Tibial nerve (tissue), 4 donors: ENCODE measurements around the gene PTPRM. TPM values are rescaled to one million over a fixed set of nuclear protein-coding genes. Genes with fewer than 3 reads are reported as not detected.

Experiments
- DNase-seq, 2 donors: peaks; one replicate each; pipeline ENCODE4 v3.0.0-alpha.2; 2019; ENCODE audit warnings: low spot score in 2 of 2
- H3K27ac ChIP-seq, 4 donors: fragments of 200-600 bp; sonication (generic) in 3 of 4; one replicate each; pipeline ENCODE4 v1.5.1; 2017 to 2019; ENCODE audit warnings: mild to moderate bottlenecking in 1 of 4
- H3K27me3 ChIP-seq, 2 donors: fragments of 200-600 bp; sonication (generic) in 1 of 2; one replicate each; pipeline versions ENCODE4 v1.5.1 to v1.6.0; 2017 to 2019
- H3K36me3 ChIP-seq, 3 donors: fragments of 200-600 bp; sonication (generic); one replicate each; pipeline ENCODE4 v1.5.1; 2018 to 2019
- H3K4me1 ChIP-seq, 4 donors: fragments of 200-600 bp; sonication (generic) in 3 of 4; one replicate each; pipeline ENCODE4 v1.5.1; 2017 to 2019
- H3K4me3 ChIP-seq, 4 donors: fragments of 200-600 bp; sonication (generic) in 3 of 4; one replicate each; pipeline ENCODE4 v1.5.1; 2017 to 2019; ENCODE audit warnings: mild to moderate bottlenecking in 1 of 4, moderate library complexity in 1 of 4
- H3K9me3 ChIP-seq, 4 donors: fragments of 200-600 bp; sonication (generic) in 3 of 4; one replicate each; pipeline ENCODE4 v1.5.1; 2017 to 2019
- EP300 ChIP-seq, 2 donors: sonication (generic); formaldehyde crosslinking; IDR thresholded peaks; one replicate each; pipeline ENCODE4 v1.6.1; 2017; ENCODE audit warnings: antibody characterized with exemption in 2 of 2, mild to moderate bottlenecking in 1 of 2
- POLR2A ChIP-seq, 2 donors: fragments of 450-650 bp; IDR thresholded peaks; one replicate each; pipeline ENCODE4 v1.6.1; 2017; ENCODE audit warnings: antibody characterized with exemption in 2 of 2, mild to moderate bottlenecking in 2 of 2, moderate library complexity in 2 of 2
- WGBS, 2 donors: methylation state at CpG; one replicate each; pipeline ENCODE4 v1.1.5; 2018; 5-methylcytosine and 5-hydroxymethylcytosine counted together
- total RNA-seq, 4 donors: library from RNA; depleted of rRNA; stranded (reverse); fragments of >200 nt; gene quantifications; one replicate each; pipeline ENCODE4 v1.1.0, GENCODE V29; 2016
- TF ChIP-seq, protein P1 (sequence below), 5 experiments: fragments of 200-600 bp in 3 of 5; fragments of 450-650 bp in 2 of 5; sonication (generic) in 3 of 5; IDR thresholded peaks; one replicate each; pipeline ENCODE4 v1.5.1; 2016 to 2019; ENCODE audit warnings: antibody characterized with exemption in 5 of 5, mild to moderate bottlenecking in 3 of 5, moderate library complexity in 2 of 5

PTPRM gene
- total RNA-seq, 4 donors from 2014 or later = 62.2 to 92.4 (median 80.7) TPM

DNA sequence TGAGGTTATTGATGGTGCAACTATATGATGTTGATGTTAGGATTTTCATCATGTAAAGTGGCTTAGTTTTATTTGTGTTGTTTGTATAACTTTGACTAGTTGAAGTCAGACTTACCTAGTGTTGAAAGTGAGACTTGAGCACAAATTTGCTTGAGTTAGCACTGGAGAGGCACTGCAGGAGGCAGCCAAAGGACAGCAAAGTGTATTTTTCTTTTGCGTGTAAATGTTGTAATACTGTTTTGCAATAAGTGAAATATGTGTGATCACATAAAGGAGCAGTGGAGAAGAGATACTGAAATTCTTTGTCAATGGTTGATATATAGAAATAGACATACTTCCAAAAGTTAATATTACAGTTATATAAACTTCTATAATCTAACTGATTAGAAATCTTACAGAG is 710.2 kb downstream of the PTPRM start:
- H3K27ac ChIP-seq = no peak overlapping the region
- no peak for DNase-seq
- no peaks in the 10 kb centered on the region for H3K9me3 ChIP-seq
- TF ChIP-seq POLR2A (IDR thresholded peaks at IDR 0.05) = no peak
- no peak for TF ChIP-seq EP300 (IDR thresholded peaks at IDR 0.05)
- TF ChIP-seq, protein P1, sequence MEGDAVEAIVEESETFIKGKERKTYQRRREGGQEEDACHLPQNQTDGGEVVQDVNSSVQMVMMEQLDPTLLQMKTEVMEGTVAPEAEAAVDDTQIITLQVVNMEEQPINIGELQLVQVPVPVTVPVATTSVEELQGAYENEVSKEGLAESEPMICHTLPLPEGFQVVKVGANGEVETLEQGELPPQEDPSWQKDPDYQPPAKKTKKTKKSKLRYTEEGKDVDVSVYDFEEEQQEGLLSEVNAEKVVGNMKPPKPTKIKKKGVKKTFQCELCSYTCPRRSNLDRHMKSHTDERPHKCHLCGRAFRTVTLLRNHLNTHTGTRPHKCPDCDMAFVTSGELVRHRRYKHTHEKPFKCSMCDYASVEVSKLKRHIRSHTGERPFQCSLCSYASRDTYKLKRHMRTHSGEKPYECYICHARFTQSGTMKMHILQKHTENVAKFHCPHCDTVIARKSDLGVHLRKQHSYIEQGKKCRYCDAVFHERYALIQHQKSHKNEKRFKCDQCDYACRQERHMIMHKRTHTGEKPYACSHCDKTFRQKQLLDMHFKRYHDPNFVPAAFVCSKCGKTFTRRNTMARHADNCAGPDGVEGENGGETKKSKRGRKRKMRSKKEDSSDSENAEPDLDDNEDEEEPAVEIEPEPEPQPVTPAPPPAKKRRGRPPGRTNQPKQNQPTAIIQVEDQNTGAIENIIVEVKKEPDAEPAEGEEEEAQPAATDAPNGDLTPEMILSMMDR (IDR thresholded peaks at IDR 0.05) = no peak
- H3K4me3 ChIP-seq = no peak overlapping the region
- WGBS, 2 donors = 32 to 83% methylated on average over 1 of the region's 1 CpG
- H3K27me3 ChIP-seq = no peaks in the 10 kb centered on the region
- no peaks in the 10 kb centered on the region for H3K36me3 ChIP-seq
- H3K4me1 ChIP-seq = no peaks in the 10 kb centered on the region

DNA sequence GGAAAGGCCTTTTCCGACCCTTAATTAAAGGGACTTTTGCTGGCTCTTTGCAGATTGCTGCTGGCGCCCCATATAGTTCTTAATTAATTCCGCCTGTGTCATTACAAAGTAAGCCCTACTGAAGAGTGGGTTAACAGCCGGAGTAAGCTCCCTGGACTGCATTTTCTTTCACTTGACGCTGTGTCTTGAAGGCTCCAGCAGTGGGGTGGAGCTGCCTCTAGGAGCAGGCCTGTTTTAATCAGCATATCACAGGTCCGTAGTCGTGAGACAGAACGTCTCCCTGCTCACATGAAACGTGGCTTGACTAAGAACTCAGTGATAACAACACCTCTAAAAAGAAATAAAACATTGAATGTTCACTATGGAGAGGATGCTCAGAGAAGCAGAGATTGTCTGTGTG is 712.2 kb downstream of the PTPRM start:
- Histone ChIP-seq H3K4me3 (no peak overlapping the region), H3K9me3 (no peaks in the 10 kb centered on the region), H3K36me3 (no peaks in the 10 kb centered on the region), H3K27ac (no peak overlapping the region), H3K4me1 (peaks cover 0 to 3% (median 0%) of the 10 kb centered on the region in 4 donors), H3K27me3 (no peaks in the 10 kb centered on the region)
- 64 to 71% methylated on average over 9 of the region's 9 CpGs for WGBS, 2 donors
- no peak for DNase-seq
- TF ChIP-seq EP300 (IDR thresholded peaks at IDR 0.05) (no peak), POLR2A (IDR thresholded peaks at IDR 0.05) (no peak)
- TF ChIP-seq, protein P1 (IDR thresholded peaks at IDR 0.05) = no peak

DNA sequence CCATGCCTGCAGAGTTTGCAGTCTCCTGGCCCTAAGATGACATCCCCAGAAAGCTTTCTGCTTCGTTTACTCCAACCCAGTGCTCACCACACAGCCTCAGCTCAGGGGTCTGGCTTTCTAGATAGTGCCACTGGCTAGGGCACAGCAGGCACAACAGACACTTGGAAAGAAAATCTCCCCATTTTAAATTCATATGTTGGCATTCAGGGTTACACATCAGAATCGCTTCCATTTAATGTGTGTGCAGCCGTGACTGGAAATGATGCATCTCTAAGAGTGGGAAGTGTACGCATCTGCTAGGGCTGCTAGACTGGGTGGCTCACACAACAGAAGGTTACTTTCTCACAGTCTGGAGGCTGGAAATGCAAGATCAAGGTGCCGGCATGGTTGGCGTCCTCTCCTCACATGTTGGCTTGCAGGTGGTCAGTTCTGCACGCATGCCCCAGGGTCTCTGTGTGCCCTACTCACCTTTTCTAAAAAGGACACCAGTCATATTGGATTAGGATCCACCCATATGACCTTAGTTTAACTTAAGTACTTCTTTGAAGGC is 712.7 kb downstream of the PTPRM start:
- H3K9me3 ChIP-seq = no peaks in the 10 kb centered on the region
- H3K36me3 ChIP-seq = no peaks in the 10 kb centered on the region
- H3K27ac ChIP-seq = no peak overlapping the region
- TF ChIP-seq EP300 (IDR thresholded peaks at IDR 0.05) (no peak), POLR2A (IDR thresholded peaks at IDR 0.05) (no peak)
- TF ChIP-seq, protein P1 (IDR thresholded peaks at IDR 0.05) = no peak
- WGBS, 2 donors = 87 to 94% methylated on average over 7 of the region's 7 CpGs
- H3K4me1 ChIP-seq = peaks cover 0 to 3% (median 0%) of the 10 kb centered on the region in 4 donors
- no peak for DNase-seq
- no peaks in the 10 kb centered on the region for H3K27me3 ChIP-seq
- no peak overlapping the region for H3K4me3 ChIP-seq

DNA sequence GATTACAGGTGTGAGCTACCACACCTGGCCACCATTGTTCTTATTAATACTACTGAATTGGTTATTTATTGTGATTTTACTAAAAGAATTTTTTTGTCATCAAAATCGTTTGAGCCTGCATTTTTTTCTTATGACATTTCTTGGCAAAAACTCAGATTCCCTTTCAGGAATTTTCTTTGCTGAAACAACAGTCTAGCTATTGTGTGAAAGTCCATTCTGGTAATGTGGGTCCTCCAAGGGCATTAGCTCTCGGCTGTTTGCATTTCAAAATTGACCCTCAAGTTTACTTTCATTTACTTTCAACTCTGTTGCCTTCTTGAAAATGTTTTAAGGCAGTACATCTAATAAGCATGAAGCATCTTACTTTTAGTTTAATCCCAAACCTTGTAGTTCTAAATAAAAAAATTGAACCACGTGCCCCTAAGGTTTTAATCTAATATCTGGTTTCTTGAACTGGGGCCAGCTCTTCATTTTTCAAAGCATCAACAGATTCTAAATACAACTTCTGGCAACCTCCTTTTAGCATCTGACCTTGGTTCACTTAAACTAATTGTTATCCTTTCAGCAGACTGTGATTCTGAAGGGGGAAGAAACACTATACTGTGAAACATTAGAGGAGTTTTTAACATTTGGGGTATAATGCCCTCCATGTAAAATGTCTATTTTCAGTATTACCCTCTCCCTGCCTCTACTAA is 716.9 kb downstream of the PTPRM start:
- no peak overlapping the region for H3K27ac ChIP-seq
- no peaks in the 10 kb centered on the region for H3K36me3 ChIP-seq
- TF ChIP-seq, protein P1 (IDR thresholded peaks at IDR 0.05) = no peak
- no peak for DNase-seq
- H3K27me3 ChIP-seq = no peaks in the 10 kb centered on the region
- 15 to 18% methylated on average over 3 of the region's 3 CpGs for WGBS, 2 donors
- no peak overlapping the region for H3K4me3 ChIP-seq
- peaks cover 0 to 3% (median 0%) of the 10 kb centered on the region in 4 donors for H3K4me1 ChIP-seq
- H3K9me3 ChIP-seq = no peaks in the 10 kb centered on the region

DNA sequence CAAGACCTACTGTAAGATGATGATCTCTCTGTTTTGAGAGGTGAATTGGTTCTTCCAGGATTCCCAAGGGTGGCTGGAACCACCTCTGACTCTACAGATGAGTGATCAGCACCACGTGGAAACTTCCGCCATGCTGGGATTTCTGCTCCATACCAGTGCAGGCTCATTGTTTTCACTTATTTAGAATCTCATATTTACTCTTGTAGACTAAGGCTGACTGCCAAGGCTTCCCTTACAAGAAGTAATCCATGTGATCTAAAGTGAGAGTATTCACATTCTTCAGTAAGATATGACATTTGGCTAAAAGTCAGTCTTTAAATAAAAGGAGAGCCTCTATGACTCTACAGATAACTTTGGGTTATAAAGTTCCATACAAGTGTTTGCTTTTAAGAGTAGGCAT is 719.2 kb downstream of the PTPRM start:
- Histone ChIP-seq H3K36me3 (no peaks in the 10 kb centered on the region), H3K27me3 (no peaks in the 10 kb centered on the region), H3K4me3 (no peak overlapping the region), H3K27ac (no peak overlapping the region), H3K9me3 (no peaks in the 10 kb centered on the region), H3K4me1 (peaks cover 0 to 3% (median 0%) of the 10 kb centered on the region in 4 donors)
- no peak for TF ChIP-seq POLR2A (IDR thresholded peaks at IDR 0.05)
- TF ChIP-seq, protein P1 (IDR thresholded peaks at IDR 0.05) = no peak
- no peak for TF ChIP-seq EP300 (IDR thresholded peaks at IDR 0.05)
- WGBS, 2 donors = 72 to 76% methylated on average over 2 of the region's 2 CpGs
- DNase-seq = no peak
